ENCODE measurements around the gene GCNT2.

GCNT2 gene

DNA sequence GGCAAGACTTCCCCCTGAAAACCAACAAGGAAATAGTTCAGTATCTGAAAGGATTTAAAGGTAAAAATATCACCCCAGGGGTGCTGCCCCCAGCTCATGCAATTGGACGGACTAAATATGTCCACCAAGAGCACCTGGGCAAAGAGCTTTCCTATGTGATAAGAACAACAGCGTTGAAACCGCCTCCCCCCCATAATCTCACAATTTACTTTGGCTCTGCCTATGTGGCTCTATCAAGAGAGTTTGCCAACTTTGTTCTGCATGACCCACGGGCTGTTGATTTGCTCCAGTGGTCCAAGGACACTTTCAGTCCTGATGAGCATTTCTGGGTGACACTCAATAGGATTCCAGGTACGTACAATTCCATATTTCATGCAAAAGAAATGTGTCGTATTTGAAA is 35.8 kb downstream of the GCNT2 start:
- no peak for DNase-seq (ENCODE audit: extremely low read depth, low read depth)
- TF ChIP-seq, protein P1, sequence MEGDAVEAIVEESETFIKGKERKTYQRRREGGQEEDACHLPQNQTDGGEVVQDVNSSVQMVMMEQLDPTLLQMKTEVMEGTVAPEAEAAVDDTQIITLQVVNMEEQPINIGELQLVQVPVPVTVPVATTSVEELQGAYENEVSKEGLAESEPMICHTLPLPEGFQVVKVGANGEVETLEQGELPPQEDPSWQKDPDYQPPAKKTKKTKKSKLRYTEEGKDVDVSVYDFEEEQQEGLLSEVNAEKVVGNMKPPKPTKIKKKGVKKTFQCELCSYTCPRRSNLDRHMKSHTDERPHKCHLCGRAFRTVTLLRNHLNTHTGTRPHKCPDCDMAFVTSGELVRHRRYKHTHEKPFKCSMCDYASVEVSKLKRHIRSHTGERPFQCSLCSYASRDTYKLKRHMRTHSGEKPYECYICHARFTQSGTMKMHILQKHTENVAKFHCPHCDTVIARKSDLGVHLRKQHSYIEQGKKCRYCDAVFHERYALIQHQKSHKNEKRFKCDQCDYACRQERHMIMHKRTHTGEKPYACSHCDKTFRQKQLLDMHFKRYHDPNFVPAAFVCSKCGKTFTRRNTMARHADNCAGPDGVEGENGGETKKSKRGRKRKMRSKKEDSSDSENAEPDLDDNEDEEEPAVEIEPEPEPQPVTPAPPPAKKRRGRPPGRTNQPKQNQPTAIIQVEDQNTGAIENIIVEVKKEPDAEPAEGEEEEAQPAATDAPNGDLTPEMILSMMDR (IDR thresholded peaks at IDR 0.05; ENCODE audit: low read depth, low read length, missing control alignments), result no peak
- H3K4me3 ChIP-seq (replicated peaks; ENCODE audit: low read depth, low read length), result no peak overlapping the region

DNA sequence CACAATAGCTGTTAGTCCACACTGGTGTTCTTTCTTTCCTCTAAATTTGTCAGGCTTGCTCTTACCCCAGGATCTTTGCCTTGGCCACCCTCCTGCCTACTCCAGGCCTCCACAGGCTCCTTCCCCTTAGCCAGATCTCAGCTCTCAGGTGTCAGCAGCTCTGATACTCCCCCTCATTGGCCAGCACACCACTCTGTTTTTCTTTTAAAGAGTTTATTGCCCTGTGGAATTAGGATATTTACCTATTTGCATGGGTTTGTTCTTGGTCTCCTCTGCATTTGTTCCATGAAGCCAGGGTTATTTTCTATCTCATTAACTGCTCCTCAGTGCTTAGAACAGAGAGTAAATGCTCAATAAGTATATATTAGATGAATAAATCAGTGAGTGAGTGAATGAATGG is 36.8 kb downstream of the GCNT2 start:
- no peak for DNase-seq (ENCODE audit: extremely low read depth, low read depth)
- no peak overlapping the region for H3K4me3 ChIP-seq (replicated peaks; ENCODE audit: low read depth, low read length)
- TF ChIP-seq, protein P1 (IDR thresholded peaks at IDR 0.05; ENCODE audit: low read depth, low read length, missing control alignments), result no peak

DNA sequence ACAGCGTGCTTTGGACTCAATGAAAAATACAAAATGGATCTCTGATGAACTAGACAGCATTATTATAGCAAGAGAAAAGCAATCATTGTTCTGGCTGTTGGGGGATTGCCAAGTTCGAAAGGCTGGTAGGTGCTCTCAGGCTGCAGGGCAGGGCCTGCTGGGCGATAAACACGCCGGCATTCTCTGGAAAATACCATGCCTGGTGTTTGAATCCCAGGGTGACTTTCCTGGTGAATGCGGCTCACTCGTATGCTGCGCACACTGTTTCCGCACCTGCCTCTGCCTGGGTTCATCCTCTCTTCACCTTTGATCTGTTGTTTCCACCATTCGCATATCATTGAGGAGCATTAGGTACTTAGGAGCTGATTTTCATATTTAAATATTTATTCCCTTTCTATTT is 37.4 kb downstream of the GCNT2 start:
- no peak for DNase-seq (ENCODE audit: extremely low read depth, low read depth)
- H3K4me3 ChIP-seq (replicated peaks; ENCODE audit: low read depth, low read length), result no peak overlapping the region
- TF ChIP-seq, protein P1 (IDR thresholded peaks at IDR 0.05; ENCODE audit: low read depth, low read length, missing control alignments), result no peak

DNA sequence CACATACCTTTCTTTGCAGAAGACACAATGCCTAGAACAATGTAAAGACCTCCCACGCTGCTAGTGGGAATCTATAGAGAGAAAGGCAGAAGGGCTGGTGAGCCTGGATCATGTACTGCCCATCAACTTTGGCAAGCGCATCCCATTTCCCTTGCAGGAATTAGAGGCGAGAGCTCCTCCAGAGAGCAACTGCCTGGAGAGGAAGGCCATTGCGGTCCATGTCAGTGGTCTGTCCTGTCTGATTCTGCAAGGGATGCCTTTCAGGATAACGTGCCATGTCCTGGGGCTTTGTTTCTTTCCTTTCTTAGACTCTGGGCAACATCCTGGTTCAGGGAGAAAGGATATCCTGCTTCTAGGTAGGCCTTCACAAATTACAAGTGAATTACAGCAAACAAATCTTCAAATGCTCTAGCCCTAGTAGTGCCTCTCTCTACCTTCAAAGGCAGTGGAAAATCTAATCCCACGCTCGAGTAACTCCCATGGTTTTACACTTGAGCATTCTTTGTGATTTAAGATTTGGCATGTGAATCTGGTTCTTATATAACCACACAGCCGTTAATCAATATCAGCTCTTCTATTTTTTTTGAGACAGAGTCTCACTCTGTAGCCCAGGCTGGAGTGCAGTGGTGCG is 38.5 kb downstream of the GCNT2 start:
- no peak overlapping the region for H3K4me3 ChIP-seq (replicated peaks; ENCODE audit: low read depth, low read length)
- TF ChIP-seq, protein P1 (IDR thresholded peaks at IDR 0.05; ENCODE audit: low read depth, low read length, missing control alignments), result no peak
- DNase-seq (ENCODE audit: extremely low read depth, low read depth), result no peak

DNA sequence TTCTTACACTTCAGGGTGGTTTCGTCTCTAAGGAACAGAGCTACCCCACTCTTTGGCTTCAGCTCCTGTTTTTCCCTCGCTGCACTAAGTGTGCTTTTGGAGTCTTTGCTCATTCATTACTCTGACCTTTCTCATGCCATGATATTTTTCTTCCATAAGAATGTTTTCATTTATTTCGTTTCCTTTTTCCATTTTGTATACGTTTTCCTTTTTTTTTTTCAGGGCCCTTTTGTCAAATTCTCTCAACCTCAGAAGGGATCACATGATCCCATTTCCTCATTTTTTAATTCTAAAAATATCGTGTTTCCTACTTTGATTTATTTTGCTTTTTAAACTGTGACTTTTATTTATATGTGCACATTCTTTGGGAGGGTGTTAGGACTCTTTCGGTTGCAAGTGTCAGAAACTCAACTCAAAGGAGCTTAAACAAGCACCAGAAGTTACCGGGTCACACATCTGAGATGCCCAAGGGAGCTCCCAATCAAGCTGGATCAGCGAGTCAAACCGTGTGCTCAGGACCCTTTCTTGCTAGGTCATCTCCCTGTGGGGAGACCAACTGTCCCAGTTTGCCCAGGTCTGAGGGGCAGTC is 40.6 kb downstream of the GCNT2 start:
- DNase-seq (ENCODE audit: extremely low read depth, low read depth), result no peak
- TF ChIP-seq, protein P1 (IDR thresholded peaks at IDR 0.05; ENCODE audit: low read depth, low read length, missing control alignments), result no peak
- no peak overlapping the region for H3K4me3 ChIP-seq (replicated peaks; ENCODE audit: low read depth, low read length)

DNA sequence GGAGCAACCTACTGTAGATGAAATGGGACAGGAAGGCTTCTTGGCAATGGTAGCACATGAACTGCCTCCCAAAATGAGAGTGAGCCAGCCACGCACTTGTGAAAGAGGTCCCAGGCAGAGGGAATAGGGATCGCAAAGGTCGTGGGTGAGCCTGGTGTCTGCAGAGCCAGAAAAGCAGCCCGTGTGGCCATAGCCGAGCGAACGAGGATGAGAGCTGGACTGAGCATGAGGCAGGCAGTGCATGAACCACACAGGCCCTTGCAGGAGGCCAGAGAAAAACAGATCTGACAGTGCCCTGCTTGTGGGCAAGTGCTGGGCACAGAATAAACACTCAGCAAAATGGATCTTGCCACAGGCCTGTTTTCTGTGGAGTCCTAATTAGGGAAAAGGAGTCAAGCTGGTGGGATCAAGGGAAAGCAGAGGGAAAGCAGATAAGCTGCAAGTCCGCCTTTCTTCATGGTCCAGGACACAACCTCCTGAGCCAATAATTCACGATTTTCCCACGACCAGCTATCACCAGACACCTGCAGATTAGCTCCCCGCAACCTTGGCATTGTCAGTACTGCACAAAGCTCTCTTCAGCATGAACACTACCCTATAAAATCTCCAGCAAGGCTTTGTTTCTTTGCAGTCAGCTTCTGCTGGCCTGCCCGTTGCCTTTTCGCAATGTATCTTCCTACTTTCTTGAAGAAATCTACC is 44.0 kb downstream of the GCNT2 start:
- TF ChIP-seq, protein P1 (IDR thresholded peaks at IDR 0.05; ENCODE audit: low read depth, low read length, missing control alignments), result no peak
- H3K4me3 ChIP-seq (replicated peaks; ENCODE audit: low read depth, low read length), result no peak overlapping the region

More for the DNA sequence above, 44.0 kb downstream of the GCNT2 start:
- DNase-seq (ENCODE audit: extremely low read depth, low read depth), result no peak
